Measurements from ENCODE around the gene MDGA2.

DNA sequence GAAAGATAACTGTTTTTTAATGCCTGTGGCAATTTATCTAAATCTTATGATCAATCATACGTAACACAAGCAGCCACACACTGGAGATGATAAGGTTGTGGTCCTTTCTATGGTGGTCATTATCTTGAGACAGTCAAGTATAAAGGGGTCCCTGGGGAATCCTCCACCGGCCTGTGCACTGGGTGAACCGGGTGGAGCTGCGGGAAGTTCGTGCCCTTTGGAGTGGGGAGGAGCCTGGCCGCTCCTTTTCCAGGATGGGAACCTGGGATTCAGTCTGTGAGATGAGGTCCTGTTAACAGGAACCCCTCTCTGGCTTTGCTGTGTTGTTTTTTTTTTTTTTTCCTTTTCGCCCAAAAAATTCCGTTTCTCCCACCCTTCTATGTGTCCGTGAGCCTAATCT lies 856.3 kb downstream of the MDGA2 start:
- TF ChIP-seq EZH2 (IDR thresholded peaks at IDR 0.05; ENCODE audit: low read depth) (no peak), CTCF (conservative IDR thresholded peaks at IDR 0.05) (no peak)
